Islet of Langerhans (tissue), 1 donor: ENCODE measurements around the gene TK2.

ENCODE experiments used
- FAIRE-seq: peaks from one replicate; lab custom pipeline; 2011; peaks lifted over from hg19 to GRCh38; lab: Jason Lieb, UNC

Gene TK2

GRCh38 chr16:66481943-66482390 is 68.0 kb downstream of the TK2 start:
- FAIRE-seq: no peak

GRCh38 chr16:66481081-66481942 is 68.6 kb downstream of the TK2 start:
- no peak for FAIRE-seq

GRCh38 chr16:66480265-66481080 is 69.4 kb downstream of the TK2 start:
- FAIRE-seq: no peak

GRCh38 chr16:66479661-66480264 is 70.2 kb downstream of the TK2 start:
- no peak for FAIRE-seq

- FAIRE-seq: no peak
These were observed 71.0 kb downstream of the TK2 start for GRCh38 chr16:66478733-66479511.

- no peak for FAIRE-seq
These were observed 72.8 kb downstream of the TK2 start for GRCh38 chr16:66477028-66477515.

GRCh38 chr16:66476328-66477027 is 73.4 kb downstream of the TK2 start:
- no peak for FAIRE-seq

- FAIRE-seq: no peak
These were observed 74.7 kb downstream of the TK2 start for GRCh38 chr16:66475232-66475631.

- FAIRE-seq: no peak
These were observed 75.1 kb downstream of the TK2 start for GRCh38 chr16:66474750-66475199.

- FAIRE-seq: no peak
These were observed 76.0 kb downstream of the TK2 start for GRCh38 chr16:66473654-66474519.

- FAIRE-seq: no peak
These were observed 76.8 kb downstream of the TK2 start for GRCh38 chr16:66473051-66473571.

- no peak for FAIRE-seq
These were observed 78.1 kb downstream of the TK2 start for GRCh38 chr16:66471716-66472393.

GRCh38 chr16:66471264-66471663 is 78.7 kb downstream of the TK2 start:
- no peak for FAIRE-seq

- no peak for FAIRE-seq
These were observed 79.4 kb downstream of the TK2 start for GRCh38 chr16:66470556-66470955.

- no peak for FAIRE-seq
These were observed 79.9 kb downstream of the TK2 start for GRCh38 chr16:66469947-66470546.

- FAIRE-seq: no peak
These were observed 80.5 kb downstream of the TK2 start for GRCh38 chr16:66469291-66469946.

GRCh38 chr16:66468321-66468965 is 81.5 kb downstream of the TK2 start:
- FAIRE-seq: no peak

GRCh38 chr16:66467611-66468010 is 82.3 kb downstream of the TK2 start:
- no peak for FAIRE-seq
